NCI-H1417 (cell line): ENCODE results near the gene PPP2R5B.
A peak's percentile ranks its signal among the peaks of the same experiment; 100 is the strongest.

Source experiments
- DNase-seq, 3 experiments: peaks; one replicate each; lab custom pipeline; 2025; lab: John Stamatoyannopoulos, UW

PPP2R5B gene

GRCh38 chr11:64923944-64924909 lies at the start of gene PPP2R5B:
Gene PPP2R5B, plus strand, starts transcription at chr11:64924689. Its CDS starts 1,046 bp downstream, at chr11:64925735.
- DNase-seq: peak; percentile 85 to 91 (median 88)

GRCh38 chr11:64875369-64876228 lies 48.9 kb upstream of the PPP2R5B start:
- no peak for DNase-seq

GRCh38 chr11:64876229-64876750 lies 48.2 kb upstream of the PPP2R5B start:
- no peak for DNase-seq

- DNase-seq: no peak
Measured at GRCh38 chr11:64876835-64877341, 47.6 kb upstream of the PPP2R5B start.

GRCh38 chr11:64877390-64878222 lies 46.9 kb upstream of the PPP2R5B start:
- no peak for DNase-seq

GRCh38 chr11:64878223-64878493 lies 46.3 kb upstream of the PPP2R5B start:
- no peak for DNase-seq

- DNase-seq: peak; percentile 99 to 100 (median 100)
Measured at GRCh38 chr11:64878494-64879243, 45.8 kb upstream of the PPP2R5B start, which contains the start of gene EHD1. Gene EHD1, minus strand, starts transcription at chr11:64878621. Its CDS starts 157 bp downstream, at chr11:64878464.

- DNase-seq: peak in 1 of 3 experiments; percentile 43
Measured at GRCh38 chr11:64879244-64879900, 45.1 kb upstream of the PPP2R5B start.

- DNase-seq: peak in 1 of 3 experiments; percentile 10
Measured at GRCh38 chr11:64880240-64881001, 44.1 kb upstream of the PPP2R5B start.

GRCh38 chr11:64881476-64881875 lies 43.0 kb upstream of the PPP2R5B start:
- DNase-seq: peak; percentile 47 to 76 (median 73)

GRCh38 chr11:64882243-64882642 lies 42.2 kb upstream of the PPP2R5B start:
- DNase-seq: no peak

GRCh38 chr11:64883575-64883974 lies 40.9 kb upstream of the PPP2R5B start:
- DNase-seq: no peak

- no peak for DNase-seq
Measured at GRCh38 chr11:64884019-64884418, 40.5 kb upstream of the PPP2R5B start.

- DNase-seq: peak in 2 of 3 experiments; percentile 30
Measured at GRCh38 chr11:64885367-64886286, 38.9 kb upstream of the PPP2R5B start.

- DNase-seq: no peak
Measured at GRCh38 chr11:64887234-64887756, 37.2 kb upstream of the PPP2R5B start.

GRCh38 chr11:64887757-64888405 lies 36.6 kb upstream of the PPP2R5B start:
- DNase-seq: peak; percentile 43 to 58 (median 55)

- no peak for DNase-seq
Measured at GRCh38 chr11:64888406-64888728, 36.1 kb upstream of the PPP2R5B start.
